Activated CD4-positive, CD25-positive, alpha-beta regulatory T cell treated with anti-CD3 and anti-CD28 coated beads, Interleukin-2, amount 50 U/mL, for 24 hours (primary cell): Measurements from ENCODE around the gene TP53I3.
"Not testable (repeated sequence)": the region's sequence is repeated elsewhere in the genome, so short reads cannot be mapped to it uniquely, and the experiment has no call there.

ENCODE experiments used
- ATAC-seq, 2 donors: fragments of 150-1000 bp; cut with Tn5 transposase; one replicate each; pipeline ENCODE4 v1.10.0; 2021; ENCODE audit warnings: mild to moderate bottlenecking in 1 of 2, moderate library complexity in 1 of 2

Gene TP53I3

GRCh38 chr2:24095171-24095677 lies 10.6 kb upstream of the TP53I3 start:
- ATAC-seq = not testable (repeated sequence)

- ATAC-seq = not testable (repeated sequence)
Observed at GRCh38 chr2:24093270-24093669, 8.6 kb upstream of the TP53I3 start.

- no peak for ATAC-seq
Observed at GRCh38 chr2:24088821-24089359, 4.3 kb upstream of the TP53I3 start.

- ATAC-seq = no peak
Observed at GRCh38 chr2:24087032-24087431, 2.4 kb upstream of the TP53I3 start.

DNA sequence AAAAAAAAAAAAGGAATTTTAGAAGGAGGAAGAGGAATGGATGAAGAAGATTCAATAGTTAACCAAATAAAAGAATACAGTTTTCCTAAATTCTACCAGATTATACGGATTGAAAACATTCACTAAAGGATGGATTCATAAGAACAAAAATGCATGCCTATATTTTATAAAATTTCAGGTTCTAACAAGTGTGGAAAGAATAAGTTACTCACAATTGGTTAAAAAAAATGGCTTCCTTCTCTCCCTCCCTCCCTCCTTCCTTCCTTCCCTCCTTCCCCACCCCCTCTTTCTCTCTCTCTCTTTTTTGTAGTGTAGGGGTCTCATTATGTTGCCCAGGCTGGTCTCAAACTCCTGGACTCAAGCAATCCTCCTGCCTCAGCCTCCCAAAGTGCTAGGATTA lies 1.6 kb upstream of the TP53I3 start:
- ATAC-seq = no peak

GRCh38 chr2:24085200-24085489 lies 511 bp upstream of the TP53I3 start:
- no peak for ATAC-seq

DNA sequence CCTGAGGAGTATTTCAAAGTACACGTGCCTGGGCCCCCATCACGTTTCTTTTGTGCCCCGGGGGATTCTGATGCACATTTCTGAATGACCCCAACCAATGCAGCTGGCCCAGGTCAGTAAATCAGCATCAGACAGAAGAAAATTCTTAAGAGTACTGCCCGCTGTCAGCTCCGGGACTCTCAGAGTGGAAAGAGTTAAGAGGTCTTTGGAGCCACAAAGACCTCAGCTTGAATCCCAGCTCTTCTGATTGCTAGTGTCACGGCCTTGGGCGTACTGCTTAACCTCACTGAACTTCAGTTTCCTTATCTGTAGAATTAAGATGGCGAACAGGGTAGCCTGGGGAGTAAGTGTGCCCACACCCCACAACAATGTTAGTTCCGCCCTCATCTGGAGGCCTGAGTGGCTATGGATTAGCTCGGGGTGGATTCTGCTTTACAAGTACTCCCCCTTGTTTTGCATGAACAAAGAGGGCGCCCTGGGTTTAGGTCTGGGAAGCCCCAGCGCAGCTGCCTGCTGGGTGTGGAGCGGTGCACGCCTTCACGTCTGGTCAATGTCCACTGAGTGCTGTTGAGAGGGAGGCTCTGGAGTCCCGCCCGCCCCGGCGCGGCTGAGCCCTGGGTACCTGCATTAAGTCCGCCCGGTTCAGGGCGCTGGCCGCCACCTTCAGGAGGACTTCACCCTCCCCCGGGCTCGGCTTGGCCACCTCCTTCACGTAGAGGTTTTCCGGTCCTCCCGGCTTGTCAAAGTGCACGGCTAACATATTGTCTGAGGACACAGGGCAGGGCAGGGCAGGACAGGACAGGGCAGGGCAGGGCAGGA lies 858 bp downstream of the TP53I3 start:
- peak; percentile 47 to 52 for ATAC-seq

DNA sequence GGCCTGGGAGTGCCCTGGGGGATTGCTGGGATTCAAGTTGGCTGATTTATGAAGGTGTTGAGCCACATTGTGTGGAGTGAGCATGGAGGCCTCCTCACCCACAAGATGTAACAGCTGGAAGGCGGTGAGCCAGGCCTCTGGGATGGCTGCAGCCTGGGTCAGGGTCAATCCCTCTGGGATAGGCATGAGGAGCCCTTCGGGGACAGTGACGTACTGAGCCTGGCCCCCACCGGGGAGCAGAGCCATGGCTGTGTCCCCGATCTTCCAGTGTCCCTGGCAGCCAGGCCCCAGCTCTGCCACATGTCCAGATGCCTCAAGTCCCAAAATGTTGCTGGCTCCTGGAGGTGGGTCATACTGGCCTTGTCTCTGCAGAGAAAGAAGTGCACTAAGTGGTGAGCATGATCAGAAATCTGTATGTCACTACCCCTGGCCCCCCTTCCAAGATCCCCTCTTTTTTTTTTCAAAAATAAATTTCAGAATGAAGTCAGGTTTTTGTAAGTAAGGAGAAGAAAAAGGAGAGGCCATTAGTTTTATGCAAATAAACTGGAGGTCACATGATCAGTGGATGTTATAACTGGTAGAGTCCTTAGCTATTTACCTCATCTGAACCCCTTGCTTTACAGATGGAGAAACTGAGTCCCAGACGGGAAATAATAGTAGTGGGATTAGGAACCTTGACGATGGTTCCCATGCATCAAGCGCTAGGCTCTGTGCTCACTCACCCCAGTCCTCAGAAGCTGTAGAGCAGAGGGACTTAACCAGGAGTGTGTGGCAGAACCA lies 1.7 kb downstream of the TP53I3 start:
- no peak for ATAC-seq

GRCh38 chr2:24080701-24081100 lies 3.9 kb downstream of the TP53I3 start:
- no peak for ATAC-seq

DNA sequence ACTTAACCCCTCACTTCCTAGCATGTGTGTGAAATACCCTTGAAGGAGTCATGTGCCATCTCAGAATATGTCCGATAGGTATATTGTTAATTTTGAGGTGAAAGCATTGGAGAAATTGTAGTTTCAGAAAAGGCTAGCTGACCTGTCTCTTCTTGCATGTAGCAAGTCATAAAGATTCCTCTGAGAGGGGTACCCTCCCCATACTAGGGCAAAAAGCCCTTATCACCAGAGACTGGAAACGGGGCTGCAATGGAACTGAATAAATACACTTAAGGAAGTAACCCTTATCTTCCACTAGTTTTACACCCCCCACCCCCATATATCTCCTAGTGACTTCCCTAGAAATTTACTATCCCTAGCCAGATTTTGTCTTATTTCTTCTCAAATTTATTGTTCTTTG lies 6.8 kb downstream of the TP53I3 start:
- no peak for ATAC-seq

DNA sequence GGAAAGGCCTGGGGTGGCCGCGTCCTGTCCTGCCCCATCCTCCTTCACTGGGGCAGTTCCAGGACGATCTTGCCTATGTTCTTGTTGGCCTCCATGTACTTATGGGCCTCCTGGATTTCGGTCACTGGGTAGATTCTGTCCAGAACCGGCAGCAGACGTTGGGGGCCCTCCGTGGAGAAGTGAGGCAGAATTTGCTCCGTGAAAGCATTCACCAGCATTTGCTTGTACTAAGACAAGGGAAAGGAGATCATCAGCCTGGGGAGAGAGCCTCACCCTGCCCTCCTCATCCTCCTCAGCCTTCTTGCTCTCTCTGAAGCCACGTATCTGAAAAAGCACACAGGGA lies 7.1 kb downstream of the TP53I3 start:
- ATAC-seq = no peak

GRCh38 chr2:24076849-24077534 lies 7.6 kb downstream of the TP53I3 start:
- no peak for ATAC-seq

- peak; percentile 93 to 95 for ATAC-seq
Observed at GRCh38 chr2:24075915-24076848, 8.5 kb downstream of the TP53I3 start, which contains the start of gene SF3B6. Gene SF3B6, minus strand, starts transcription at chr2:24076326. Its CDS starts 97 bp downstream, at chr2:24076229.

GRCh38 chr2:24075259-24075658 lies 9.4 kb downstream of the TP53I3 start:
- no peak for ATAC-seq

- ATAC-seq = no peak
Observed at GRCh38 chr2:24073816-24074215, 10.8 kb downstream of the TP53I3 start.

- no peak for ATAC-seq
Observed at GRCh38 chr2:24072259-24072658, 12.4 kb downstream of the TP53I3 start.

GRCh38 chr2:24065341-24065740 lies 19.3 kb downstream of the TP53I3 start:
- ATAC-seq = peak; percentile 41 to 69

- ATAC-seq = no peak
Observed at GRCh38 chr2:24058564-24059271, 25.9 kb downstream of the TP53I3 start.

GRCh38 chr2:24055750-24056149 lies 28.9 kb downstream of the TP53I3 start:
- ATAC-seq = no peak

DNA sequence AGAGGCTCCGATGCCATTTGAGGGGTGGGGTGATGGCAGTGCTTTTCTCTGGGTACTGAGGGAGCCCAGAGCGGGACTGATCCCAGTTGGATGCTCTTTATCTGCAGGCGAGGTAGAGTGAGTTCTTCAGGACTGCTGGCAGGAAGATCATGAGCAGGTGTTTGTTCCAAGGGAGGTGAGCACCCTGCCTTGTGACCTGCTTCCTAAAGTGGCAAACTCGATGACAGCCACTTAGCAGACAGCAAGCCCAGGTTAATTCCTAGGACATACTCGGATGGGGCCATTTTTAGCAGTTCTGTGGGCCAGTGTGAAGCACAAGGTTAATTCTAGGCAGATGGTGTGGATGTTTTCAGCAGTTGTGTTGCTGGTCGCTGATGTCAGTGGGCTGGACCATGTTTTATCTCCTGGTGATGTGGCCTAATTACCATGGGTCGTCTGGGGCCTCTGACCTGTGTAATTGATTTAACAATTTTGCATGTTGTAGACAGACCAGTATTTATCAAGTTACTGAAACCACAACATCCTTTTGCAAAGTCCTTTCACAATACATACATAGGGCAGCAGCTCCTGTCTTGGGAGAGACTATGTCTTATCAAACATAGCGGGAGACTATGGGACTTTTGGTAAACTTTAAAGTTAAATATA lies 30.1 kb downstream of the TP53I3 start:
- no peak for ATAC-seq

DNA sequence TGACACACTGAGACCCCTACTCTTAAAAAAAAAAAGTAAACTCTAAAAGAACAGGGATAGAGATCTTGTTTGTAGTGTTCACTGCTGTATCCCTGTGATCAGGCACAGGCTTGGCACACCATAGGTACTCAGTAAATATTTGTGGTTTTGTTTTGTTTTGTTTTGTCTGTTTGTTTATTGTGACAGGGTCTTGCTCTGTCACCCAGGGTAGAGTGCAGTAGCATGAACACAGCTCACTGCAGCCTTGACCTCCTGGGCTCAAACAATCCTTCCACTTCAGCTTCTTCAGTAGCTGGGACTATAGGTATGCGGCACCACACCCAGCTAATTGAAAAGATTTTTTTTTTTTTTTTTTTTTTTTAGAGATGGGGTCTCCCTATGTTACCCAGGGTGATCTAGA lies 31.7 kb downstream of the TP53I3 start:
- ATAC-seq = no peak
